ENCODE measurements around the gene PPARA.

DNA sequence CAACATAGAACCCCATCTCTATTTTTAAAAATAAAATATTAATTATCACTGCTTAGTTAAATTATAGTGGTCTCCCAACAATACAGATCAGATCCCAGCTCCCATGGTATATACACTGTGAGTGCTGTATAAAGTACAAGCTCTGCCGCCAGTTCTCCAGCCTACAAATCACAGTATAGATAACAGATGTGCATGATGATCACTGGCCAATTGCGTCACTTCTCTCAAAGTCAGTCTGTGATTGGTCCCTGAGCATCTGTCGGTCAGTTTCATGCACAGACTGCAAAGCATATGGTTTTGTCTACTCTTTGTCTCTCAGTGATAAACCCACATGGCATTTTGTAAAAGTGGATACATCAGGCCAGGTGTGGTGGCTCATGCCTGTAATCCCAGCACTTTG is 15.7 kb downstream of the PPARA start:
- TF ChIP-seq POLR2AphosphoS5 (IDR thresholded peaks at IDR 0.05; ENCODE audit: low read depth, low read length) (no peak), RAD21 (IDR thresholded peaks at IDR 0.05; ENCODE audit: low read length) (no peak), RCOR1 (IDR thresholded peaks at IDR 0.05; ENCODE audit: low read length) (no peak), TAF1 (IDR thresholded peaks at IDR 0.05; ENCODE audit: borderline replicate concordance, low read depth, low read length) (no peak), MXI1 (IDR thresholded peaks at IDR 0.05; ENCODE audit: low read depth, low read length) (no peak), SIN3A (IDR thresholded peaks at IDR 0.05; ENCODE audit: borderline replicate concordance, low read depth, low read length) (no peak), CHD2 (IDR thresholded peaks at IDR 0.05; ENCODE audit: low read length, partially characterized antibody) (no peak)
- TF ChIP-seq, protein P1, sequence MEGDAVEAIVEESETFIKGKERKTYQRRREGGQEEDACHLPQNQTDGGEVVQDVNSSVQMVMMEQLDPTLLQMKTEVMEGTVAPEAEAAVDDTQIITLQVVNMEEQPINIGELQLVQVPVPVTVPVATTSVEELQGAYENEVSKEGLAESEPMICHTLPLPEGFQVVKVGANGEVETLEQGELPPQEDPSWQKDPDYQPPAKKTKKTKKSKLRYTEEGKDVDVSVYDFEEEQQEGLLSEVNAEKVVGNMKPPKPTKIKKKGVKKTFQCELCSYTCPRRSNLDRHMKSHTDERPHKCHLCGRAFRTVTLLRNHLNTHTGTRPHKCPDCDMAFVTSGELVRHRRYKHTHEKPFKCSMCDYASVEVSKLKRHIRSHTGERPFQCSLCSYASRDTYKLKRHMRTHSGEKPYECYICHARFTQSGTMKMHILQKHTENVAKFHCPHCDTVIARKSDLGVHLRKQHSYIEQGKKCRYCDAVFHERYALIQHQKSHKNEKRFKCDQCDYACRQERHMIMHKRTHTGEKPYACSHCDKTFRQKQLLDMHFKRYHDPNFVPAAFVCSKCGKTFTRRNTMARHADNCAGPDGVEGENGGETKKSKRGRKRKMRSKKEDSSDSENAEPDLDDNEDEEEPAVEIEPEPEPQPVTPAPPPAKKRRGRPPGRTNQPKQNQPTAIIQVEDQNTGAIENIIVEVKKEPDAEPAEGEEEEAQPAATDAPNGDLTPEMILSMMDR (IDR thresholded peaks at IDR 0.05): no peak
- TF ChIP-seq, protein P2, sequence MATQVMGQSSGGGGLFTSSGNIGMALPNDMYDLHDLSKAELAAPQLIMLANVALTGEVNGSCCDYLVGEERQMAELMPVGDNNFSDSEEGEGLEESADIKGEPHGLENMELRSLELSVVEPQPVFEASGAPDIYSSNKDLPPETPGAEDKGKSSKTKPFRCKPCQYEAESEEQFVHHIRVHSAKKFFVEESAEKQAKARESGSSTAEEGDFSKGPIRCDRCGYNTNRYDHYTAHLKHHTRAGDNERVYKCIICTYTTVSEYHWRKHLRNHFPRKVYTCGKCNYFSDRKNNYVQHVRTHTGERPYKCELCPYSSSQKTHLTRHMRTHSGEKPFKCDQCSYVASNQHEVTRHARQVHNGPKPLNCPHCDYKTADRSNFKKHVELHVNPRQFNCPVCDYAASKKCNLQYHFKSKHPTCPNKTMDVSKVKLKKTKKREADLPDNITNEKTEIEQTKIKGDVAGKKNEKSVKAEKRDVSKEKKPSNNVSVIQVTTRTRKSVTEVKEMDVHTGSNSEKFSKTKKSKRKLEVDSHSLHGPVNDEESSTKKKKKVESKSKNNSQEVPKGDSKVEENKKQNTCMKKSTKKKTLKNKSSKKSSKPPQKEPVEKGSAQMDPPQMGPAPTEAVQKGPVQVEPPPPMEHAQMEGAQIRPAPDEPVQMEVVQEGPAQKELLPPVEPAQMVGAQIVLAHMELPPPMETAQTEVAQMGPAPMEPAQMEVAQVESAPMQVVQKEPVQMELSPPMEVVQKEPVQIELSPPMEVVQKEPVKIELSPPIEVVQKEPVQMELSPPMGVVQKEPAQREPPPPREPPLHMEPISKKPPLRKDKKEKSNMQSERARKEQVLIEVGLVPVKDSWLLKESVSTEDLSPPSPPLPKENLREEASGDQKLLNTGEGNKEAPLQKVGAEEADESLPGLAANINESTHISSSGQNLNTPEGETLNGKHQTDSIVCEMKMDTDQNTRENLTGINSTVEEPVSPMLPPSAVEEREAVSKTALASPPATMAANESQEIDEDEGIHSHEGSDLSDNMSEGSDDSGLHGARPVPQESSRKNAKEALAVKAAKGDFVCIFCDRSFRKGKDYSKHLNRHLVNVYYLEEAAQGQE (IDR thresholded peaks at IDR 0.05; ENCODE audit: low read depth, low read length): no peak
- TF ChIP-seq, protein P3, sequence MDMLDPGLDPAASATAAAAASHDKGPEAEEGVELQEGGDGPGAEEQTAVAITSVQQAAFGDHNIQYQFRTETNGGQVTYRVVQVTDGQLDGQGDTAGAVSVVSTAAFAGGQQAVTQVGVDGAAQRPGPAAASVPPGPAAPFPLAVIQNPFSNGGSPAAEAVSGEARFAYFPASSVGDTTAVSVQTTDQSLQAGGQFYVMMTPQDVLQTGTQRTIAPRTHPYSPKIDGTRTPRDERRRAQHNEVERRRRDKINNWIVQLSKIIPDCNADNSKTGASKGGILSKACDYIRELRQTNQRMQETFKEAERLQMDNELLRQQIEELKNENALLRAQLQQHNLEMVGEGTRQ (IDR thresholded peaks at IDR 0.05; ENCODE audit: borderline replicate concordance, low read depth, low read length): no peak
